Measurements from ENCODE around the gene PDE8A. TPM values are rescaled to one million over a fixed set of nuclear protein-coding genes. Genes with fewer than 3 reads are reported as not detected.

Gene PDE8A
- total and polyA plus RNA-seq, 5 experiments from 2014 or later, result 0.90 to 32.3 (median 3.0) TPM

GRCh38 chr15:85116494-85116893, 134.8 kb downstream of the PDE8A start:
- H3K4me3 Mint-ChIP-seq, result no peak overlapping the region
- H3K27me3 Mint-ChIP-seq, result no peaks in the 10 kb centered on the region
- H3K36me3 Mint-ChIP-seq, result peaks cover 0 to 63% (median 42%) of the 10 kb centered on the region in 3 donors
- ATAC-seq (no peak), DNase-seq (no peak)
- POLR2A ChIA-PET, result no interaction called here
- peaks cover 0 to 4% (median 0%) of the 10 kb centered on the region in 4 donors for H3K4me1 Mint-ChIP-seq
- H3K9me3 Mint-ChIP-seq, result no peaks in the 10 kb centered on the region
- H3K27ac Mint-ChIP-seq, result no peak overlapping the region

DNA sequence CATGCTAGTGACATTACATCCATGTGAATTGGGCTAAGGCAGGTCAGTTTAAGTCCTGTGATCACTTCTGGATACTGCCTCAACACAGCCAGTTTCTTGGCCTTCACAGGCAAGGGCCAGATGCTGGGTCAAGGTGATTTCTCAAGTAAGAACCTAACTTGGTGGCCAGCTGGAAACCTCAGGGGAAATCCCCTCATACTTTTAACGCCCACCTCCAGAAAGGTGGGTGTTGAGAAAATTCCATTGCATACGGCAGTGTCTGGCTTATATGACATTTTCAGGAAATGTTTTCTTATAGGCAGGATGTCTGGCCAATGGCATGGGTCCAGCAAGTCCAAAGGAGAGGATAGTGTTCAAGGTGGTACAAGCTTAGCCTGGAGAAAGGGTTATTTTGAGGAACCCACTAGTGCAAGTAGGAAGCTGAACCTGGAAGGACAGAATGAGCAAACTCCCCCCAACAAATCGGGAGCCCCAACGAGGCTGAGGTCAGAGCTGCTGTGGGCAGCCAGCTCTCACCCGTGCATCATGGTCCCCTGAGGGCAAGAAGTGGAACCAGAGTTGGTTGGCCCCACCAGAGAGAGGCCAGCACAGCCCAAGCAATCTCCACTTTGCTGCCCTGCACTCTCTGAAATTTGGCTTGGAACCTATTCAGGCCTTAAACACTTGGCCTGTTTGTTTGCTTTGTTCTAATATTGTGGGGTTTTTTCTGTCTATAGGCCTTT, 135.4 kb downstream of the PDE8A start:
- H3K27ac Mint-ChIP-seq, result no peak overlapping the region
- POLR2A ChIA-PET, result no interaction called here
- no peaks in the 10 kb centered on the region for H3K9me3 Mint-ChIP-seq

DNA sequence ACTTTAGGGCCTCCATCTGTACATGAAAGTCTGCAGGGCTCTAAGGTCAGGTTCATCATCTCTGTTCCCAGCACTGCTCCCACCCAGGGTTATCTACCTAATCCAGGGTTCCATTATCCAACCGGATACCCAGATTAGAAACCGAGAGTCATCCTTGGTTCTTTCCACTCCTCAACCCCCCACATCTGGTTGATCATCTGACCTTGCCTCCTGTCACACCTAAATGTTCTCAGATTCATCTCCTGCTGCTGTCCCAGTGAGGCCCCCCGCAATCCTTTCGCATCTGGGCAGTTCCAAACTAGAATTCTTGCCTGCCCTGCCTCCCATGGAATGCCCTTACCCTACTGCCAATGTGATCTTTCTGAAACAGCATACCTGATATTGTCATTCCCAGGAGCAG, 136.5 kb downstream of the PDE8A start:
- Mint-ChIP-seq H3K9me3 (no peaks in the 10 kb centered on the region), H3K4me1 (peaks cover 0 to 4% (median 0%) of the 10 kb centered on the region in 4 donors), H3K4me3 (no peak overlapping the region), H3K27me3 (no peaks in the 10 kb centered on the region), H3K36me3 (peaks cover 0 to 71% (median 36%) of the 10 kb centered on the region in 3 donors), H3K27ac (peak overlapping the region in 2 of 10 donors; percentile 40 to 54)
- ATAC-seq (no peak), DNase-seq (no peak)
- POLR2A ChIA-PET, result no interaction called here

More for the DNA sequence above, 135.4 kb downstream of the PDE8A start:
- ATAC-seq, result no peak
- no peak for DNase-seq
- peaks cover 0 to 67% (median 42%) of the 10 kb centered on the region in 3 donors for H3K36me3 Mint-ChIP-seq
- H3K4me3 Mint-ChIP-seq, result no peak overlapping the region
- peaks cover 0 to 4% (median 0%) of the 10 kb centered on the region in 4 donors for H3K4me1 Mint-ChIP-seq
- H3K27me3 Mint-ChIP-seq, result no peaks in the 10 kb centered on the region

- DNase-seq (no peak), ATAC-seq (no peak)
- H3K4me3 Mint-ChIP-seq, result no peak overlapping the region
- peaks cover 0 to 4% (median 0%) of the 10 kb centered on the region in 4 donors for H3K4me1 Mint-ChIP-seq
- H3K27me3 Mint-ChIP-seq, result no peaks in the 10 kb centered on the region
- H3K36me3 Mint-ChIP-seq, result peaks cover 0 to 71% (median 37%) of the 10 kb centered on the region in 3 donors
- no peaks in the 10 kb centered on the region for H3K9me3 Mint-ChIP-seq
- POLR2A ChIA-PET, result no interaction called here
- peak overlapping the region in 2 of 10 donors; percentile 40 to 54 for H3K27ac Mint-ChIP-seq
Observed at GRCh38 chr15:85118581-85118980, 136.9 kb downstream of the PDE8A start.

GRCh38 chr15:85120351-85121113, 138.9 kb downstream of the PDE8A start:
- ATAC-seq (no peak), DNase-seq (no peak)
- Mint-ChIP-seq H3K9me3 (no peaks in the 10 kb centered on the region), H3K4me1 (peaks cover 0 to 6% (median 0%) of the 10 kb centered on the region in 4 donors), H3K36me3 (peaks cover 0 to 74% (median 45%) of the 10 kb centered on the region in 3 donors), H3K4me3 (no peak overlapping the region), H3K27ac (no peak overlapping the region), H3K27me3 (no peaks in the 10 kb centered on the region)
- POLR2A ChIA-PET, result no interaction called here

DNA sequence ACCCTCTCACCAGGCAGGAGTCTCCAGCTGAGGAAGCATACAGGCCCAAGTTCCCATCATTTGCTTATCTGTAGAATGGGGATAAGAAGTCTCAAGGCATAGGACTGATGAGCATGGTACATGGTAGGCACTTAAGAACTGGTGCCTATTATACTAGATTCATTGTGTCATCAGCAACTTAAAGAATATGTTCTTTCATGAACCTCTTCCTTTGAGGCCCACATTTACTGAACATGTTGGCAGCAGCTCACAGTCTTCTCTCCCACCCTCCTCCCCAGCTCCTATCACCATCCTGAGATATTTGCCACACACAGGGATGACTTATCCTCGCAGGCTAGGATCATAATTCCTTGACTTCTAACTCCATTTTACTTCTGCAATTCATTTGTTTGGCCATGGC, 142.5 kb downstream of the PDE8A start:
- POLR2A ChIA-PET, result no interaction called here
- no peak for ATAC-seq
- Mint-ChIP-seq H3K27ac (no peak overlapping the region), H3K9me3 (no peaks in the 10 kb centered on the region), H3K27me3 (no peaks in the 10 kb centered on the region), H3K4me3 (no peak overlapping the region), H3K4me1 (peaks cover 0 to 2% (median 0%) of the 10 kb centered on the region in 4 donors), H3K36me3 (peaks cover 9 to 75% (median 47%) of the 10 kb centered on the region in 3 donors)
- no peak for DNase-seq

DNA sequence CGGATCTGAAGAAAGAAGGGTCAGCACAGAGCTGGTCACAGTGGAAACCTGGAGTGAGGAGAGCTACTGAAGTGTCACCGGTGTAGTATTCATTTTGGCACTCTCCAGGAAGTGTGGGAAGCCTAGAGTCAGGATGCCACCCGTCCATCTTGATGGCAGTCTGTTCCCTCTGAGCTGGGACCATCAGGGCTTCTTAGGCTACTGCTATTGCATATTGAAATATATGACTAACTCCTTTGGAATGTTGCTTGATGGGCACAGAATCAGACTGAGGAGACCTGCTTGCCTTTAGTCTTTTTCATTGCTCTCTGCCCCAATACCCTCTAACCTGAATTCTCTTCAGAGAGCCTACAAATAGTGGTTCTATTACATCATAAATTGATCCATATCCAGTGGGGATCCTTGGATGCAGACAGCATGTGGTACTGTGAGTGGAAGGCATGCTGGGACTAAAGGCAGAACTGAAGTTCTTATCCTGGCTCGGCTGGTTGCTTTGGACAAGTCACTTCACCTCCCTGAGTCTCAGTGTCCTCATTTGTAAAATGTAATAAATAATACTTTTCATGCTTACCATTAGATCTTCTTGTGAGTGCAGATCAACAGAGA, 143.5 kb downstream of the PDE8A start:
- DNase-seq (no peak), ATAC-seq (no peak)
- Mint-ChIP-seq H3K27ac (no peak overlapping the region), H3K4me3 (no peak overlapping the region), H3K36me3 (peaks cover 9 to 81% (median 56%) of the 10 kb centered on the region in 3 donors), H3K27me3 (no peaks in the 10 kb centered on the region), H3K4me1 (peaks cover 0 to 2% (median 0%) of the 10 kb centered on the region in 4 donors), H3K9me3 (no peaks in the 10 kb centered on the region)
- POLR2A ChIA-PET, result no interaction called here

DNA sequence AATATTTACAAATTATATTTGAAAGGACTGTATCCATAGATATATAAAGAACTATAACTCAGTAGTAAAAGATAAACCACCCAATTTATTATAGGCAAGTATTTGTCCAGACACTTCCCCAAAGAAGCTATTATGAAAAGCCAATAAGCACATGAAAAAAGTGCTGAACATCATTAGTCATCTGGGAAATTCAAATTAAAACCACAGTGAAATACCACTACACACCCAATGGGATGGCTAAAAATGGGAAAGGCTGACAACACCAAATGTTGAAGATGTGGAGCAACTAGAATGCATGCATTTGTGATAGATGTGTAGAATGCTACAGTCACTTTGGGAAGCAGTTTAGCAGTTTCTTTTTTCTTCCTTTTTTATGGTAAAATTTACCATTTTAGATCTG, 147.0 kb downstream of the PDE8A start:
- DNase-seq (no peak), ATAC-seq (no peak)
- no peak overlapping the region for H3K4me3 Mint-ChIP-seq
- no peaks in the 10 kb centered on the region for H3K27me3 Mint-ChIP-seq
- H3K9me3 Mint-ChIP-seq, result peaks cover 0 to 6% (median 0%) of the 10 kb centered on the region in 9 donors
- no peak overlapping the region for H3K27ac Mint-ChIP-seq
- peaks cover 0 to 2% (median 0%) of the 10 kb centered on the region in 4 donors for H3K4me1 Mint-ChIP-seq
- H3K36me3 Mint-ChIP-seq, result peaks cover 23 to 91% (median 72%) of the 10 kb centered on the region in 3 donors
- POLR2A ChIA-PET, result no interaction called here

- ATAC-seq (no peak), DNase-seq (no peak)
- Mint-ChIP-seq H3K36me3 (peaks cover 23 to 91% (median 67%) of the 10 kb centered on the region in 3 donors), H3K27me3 (no peaks in the 10 kb centered on the region), H3K4me1 (no peaks in the 10 kb centered on the region), H3K9me3 (peaks cover 0 to 6% (median 0%) of the 10 kb centered on the region in 9 donors), H3K4me3 (no peak overlapping the region), H3K27ac (no peak overlapping the region)
- POLR2A ChIA-PET, result no interaction called here
Observed at GRCh38 chr15:85129881-85130280, 148.2 kb downstream of the PDE8A start.

GRCh38 chr15:85131915-85132314, 150.3 kb downstream of the PDE8A start:
- H3K27me3 Mint-ChIP-seq, result no peaks in the 10 kb centered on the region
- DNase-seq, result no peak
- no peaks in the 10 kb centered on the region for H3K4me1 Mint-ChIP-seq
- H3K9me3 Mint-ChIP-seq, result peaks cover 0 to 6% (median 0%) of the 10 kb centered on the region in 9 donors
- POLR2A ChIA-PET, result no interaction called here
- H3K27ac Mint-ChIP-seq, result no peak overlapping the region
- H3K36me3 Mint-ChIP-seq, result peaks cover 21 to 90% (median 72%) of the 10 kb centered on the region in 3 donors
- no peak for ATAC-seq
- H3K4me3 Mint-ChIP-seq, result no peak overlapping the region

DNA sequence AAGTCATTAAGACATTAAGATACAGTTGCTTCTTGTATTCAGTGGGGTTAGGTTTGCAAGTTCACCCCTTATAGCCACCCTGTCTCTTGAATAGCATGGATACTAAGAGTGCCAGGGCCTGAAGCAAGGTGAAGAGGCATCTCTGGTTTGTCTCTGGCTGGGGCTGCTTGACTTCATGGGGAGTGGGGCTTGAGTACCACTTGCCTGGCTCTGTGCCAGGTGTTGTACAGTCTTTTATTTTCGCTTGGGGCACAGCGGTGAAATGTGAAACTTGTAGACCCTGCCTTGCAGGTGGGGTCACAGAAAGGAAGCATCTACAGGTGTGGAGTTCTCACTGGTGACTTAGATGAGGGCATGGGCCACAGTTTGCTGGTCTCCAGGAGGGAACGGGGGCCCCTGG, 152.1 kb downstream of the PDE8A start:
- Mint-ChIP-seq H3K27ac (no peak overlapping the region), H3K36me3 (peaks cover 17 to 87% (median 69%) of the 10 kb centered on the region in 3 donors), H3K9me3 (peaks cover 0 to 6% (median 0%) of the 10 kb centered on the region in 9 donors), H3K4me3 (no peak overlapping the region), H3K4me1 (no peaks in the 10 kb centered on the region), H3K27me3 (no peaks in the 10 kb centered on the region)
- ATAC-seq (no peak), DNase-seq (no peak)
- POLR2A ChIA-PET, result no interaction called here

DNA sequence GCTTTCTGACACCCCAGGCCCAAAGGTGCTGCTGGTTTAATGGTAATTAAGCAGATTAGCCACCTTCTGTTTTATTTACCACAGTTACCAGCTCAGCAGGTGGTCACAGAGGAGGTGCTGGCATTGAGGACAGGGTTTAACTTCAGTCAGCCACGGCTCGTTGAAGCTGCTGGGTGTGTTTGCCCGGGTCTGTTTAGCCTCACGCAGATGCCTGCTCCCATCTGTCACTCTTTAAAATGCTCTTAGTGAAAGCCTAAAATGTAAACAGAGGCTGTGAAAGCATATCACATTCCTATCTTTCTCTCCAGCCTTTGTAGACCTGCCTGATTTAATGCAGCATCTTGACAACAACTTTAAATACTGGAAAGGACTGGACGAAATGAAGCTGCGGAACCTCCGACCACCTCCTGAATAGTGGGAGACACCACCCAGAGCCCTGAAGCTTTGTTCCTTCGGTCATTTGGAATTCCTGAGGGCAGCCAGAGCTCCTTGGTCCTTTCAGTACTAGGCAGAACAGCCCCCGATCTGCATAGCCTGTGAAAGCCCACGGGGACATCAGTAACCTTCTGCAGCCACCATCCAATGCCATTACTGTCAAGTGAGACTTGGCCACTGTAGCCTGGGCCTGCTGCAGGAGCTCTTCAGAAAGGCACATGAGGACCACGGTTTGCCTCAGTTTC, 156.0 kb downstream of the PDE8A start:
- Mint-ChIP-seq H3K27me3 (no peaks in the 10 kb centered on the region), H3K9me3 (peaks cover 0 to under 1% (median 0%) of the 10 kb centered on the region in 9 donors), H3K4me1 (no peaks in the 10 kb centered on the region), H3K27ac (peak overlapping the region in 1 of 10 donors; percentile 51), H3K36me3 (peaks cover 9 to 57% (median 41%) of the 10 kb centered on the region in 3 donors), H3K4me3 (no peak overlapping the region)
- no peak for DNase-seq
- POLR2A ChIA-PET, result no interaction called here
- ATAC-seq, result no peak

Data from naive thymus-derived CD8-positive, alpha-beta T cell (primary cell).